HG03097 (cell line): ENCODE measurements around the gene ECE2.
A peak's percentile ranks its signal among the peaks of the same experiment; 100 is the strongest.
"Not testable (repeated sequence)": the region's sequence is repeated elsewhere in the genome, so short reads cannot be mapped to it uniquely, and the experiment has no call there.

Experiments
- ATAC-seq: cut with Tn5 transposase; IDR thresholded peaks from one replicate; pipeline ENCODE4 v1.9.1; 2021; ENCODE audit not compliant: unreplicated experiment, low FRiP score

ECE2 gene

DNA sequence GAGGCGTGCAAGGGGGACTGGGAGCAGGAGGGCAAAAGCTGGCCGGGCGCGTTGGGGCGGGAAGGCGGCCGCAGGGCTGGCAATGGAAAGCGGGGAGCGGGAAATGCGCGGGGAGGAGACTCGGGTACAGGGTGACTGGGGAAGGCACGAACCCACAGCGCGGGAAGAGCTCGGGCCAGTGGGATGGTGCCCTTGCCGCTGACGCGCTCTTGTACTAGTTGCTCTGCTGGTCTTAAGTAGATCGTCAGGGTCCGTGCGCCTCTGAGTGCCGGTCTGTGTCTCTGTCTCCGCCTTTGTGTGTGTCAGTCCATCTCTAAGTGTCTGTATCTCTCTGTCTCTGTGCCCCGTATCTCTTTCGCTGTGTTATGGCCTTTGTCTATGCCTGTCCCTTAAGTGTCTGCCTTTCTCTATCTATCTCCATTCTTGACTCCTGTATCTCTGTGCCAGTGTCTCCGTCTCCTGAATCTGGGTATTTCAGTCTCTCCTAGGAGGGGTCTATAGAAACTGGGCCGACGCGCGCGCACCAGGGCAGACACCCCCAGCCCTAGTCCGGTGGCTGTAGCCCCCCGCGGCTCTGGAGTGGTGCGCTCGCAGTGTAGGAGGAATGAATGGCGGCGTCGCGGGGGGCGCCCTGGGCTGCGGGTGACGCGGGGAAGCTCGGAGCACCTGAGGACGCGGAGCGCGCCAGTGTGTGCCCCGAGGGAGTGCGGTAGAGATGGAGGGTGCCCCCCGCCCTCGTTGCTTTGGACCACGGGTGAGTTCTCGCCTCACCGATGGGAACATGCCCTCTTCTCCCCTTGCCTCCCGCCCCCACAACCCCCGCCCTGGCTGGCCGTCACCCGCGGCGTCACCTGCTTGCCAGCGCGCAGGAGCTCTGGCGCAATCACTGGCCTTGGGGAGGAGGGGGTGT lies 13.7 kb upstream of the ECE2 start:
- no peak for ATAC-seq

GRCh38 chr3:184262764-184263179 lies 13.1 kb upstream of the ECE2 start:
- no peak for ATAC-seq

- not testable (repeated sequence) for ATAC-seq
Observed at GRCh38 chr3:184267249-184267648, 8.6 kb upstream of the ECE2 start.

- no peak for ATAC-seq
Observed at GRCh38 chr3:184272269-184272668, 3.6 kb upstream of the ECE2 start.

DNA sequence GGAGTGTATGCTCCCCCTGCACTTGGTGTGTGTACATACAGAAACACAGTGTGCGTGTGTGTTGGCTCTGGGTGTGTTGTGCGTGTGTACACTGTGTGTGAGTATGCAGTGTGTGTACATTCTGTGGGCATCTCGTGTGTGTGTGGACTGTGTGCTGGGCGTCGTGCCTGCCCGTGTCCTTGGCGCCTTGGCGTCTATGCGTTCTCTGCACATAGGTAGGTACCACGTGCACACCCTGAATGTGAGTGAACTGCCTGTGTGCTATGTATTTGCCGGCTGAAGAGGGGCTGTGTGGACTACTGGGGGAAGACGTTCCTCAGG lies 481 bp upstream of the ECE2 start:
- no peak for ATAC-seq

DNA sequence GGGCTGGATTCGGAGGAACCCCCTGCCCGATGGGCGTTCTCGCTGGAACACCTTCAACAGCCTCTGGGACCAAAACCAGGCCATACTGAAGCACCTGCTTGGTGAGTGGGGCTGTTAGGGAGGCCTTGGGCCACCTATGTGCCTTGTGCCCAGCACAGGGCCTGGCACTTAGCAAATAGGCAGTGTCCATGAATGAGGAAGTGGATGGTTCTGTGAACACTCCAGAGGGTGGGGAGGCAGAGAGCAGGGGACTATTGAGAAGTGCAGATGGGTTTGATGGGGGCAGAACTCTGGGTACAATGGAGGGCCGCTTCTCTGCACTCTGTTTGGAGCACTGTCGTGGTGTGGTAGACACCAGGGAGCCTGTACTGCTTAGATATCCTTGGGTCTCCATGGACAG lies 1.5 kb downstream of the ECE2 start:
- no peak for ATAC-seq

GRCh38 chr3:184282941-184283340 lies 7.1 kb downstream of the ECE2 start:
- no peak for ATAC-seq

GRCh38 chr3:184283681-184284080 lies 7.9 kb downstream of the ECE2 start:
- ATAC-seq = no peak

DNA sequence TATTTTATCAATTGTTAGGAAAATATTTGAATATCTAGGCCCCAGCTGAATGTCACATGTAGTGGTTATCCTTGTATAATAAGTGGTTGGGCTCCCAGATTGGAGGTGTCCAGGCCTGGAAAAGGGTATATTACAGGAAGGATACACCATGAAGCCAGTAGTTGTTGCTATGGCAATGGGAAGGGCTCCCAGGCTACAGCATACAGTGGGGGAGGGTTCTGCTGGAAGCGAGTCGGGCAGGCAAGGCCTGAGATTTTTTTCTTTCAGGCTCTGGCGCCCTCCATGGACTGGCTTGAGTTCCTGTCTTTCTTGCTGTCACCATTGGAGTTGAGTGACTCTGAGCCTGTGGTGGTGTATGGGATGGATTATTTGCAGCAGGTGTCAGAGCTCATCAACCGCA lies 8.9 kb downstream of the ECE2 start:
- no peak for ATAC-seq

- ATAC-seq = no peak
Observed at GRCh38 chr3:184289426-184289938, 13.7 kb downstream of the ECE2 start.

GRCh38 chr3:184290331-184290730 lies 14.5 kb downstream of the ECE2 start:
- no peak for ATAC-seq

- no peak for ATAC-seq
Observed at GRCh38 chr3:184291044-184291737, 15.4 kb downstream of the ECE2 start.

DNA sequence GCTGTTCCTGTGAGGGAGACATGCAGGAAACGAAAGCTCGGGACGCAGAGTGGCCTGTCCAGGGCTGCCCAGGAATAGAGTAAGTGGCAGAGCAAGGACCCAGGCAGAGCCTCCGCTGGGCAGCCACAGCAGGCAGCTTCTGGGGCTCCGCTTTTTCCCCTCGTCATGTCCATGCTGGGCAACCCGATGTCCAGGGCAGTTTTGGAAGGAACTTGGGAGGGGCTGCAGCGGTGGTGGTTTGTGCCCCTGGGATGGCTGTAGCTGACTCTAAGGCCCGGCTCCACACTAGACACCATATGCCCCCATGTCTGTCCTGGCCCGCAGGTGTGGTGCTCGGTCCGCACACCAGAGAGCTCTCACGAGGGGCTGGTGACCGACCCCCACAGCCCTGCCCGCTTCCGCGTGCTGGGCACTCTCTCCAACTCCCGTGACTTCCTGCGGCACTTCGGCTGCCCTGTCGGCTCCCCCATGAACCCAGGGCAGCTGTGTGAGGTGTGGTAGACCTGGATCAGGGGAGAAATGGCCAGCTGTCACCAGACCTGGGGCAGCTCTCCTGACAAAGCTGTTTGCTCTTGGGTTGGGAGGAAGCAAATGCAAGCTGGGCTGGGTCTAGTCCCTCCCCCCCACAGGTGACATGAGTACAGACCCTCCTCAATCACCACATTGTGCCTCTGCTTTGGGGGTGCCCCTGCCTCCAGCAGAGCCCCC lies 16.1 kb downstream of the ECE2 start:
- no peak for ATAC-seq

- ATAC-seq = no peak
Observed at GRCh38 chr3:184295771-184296170, 19.9 kb downstream of the ECE2 start.

- ATAC-seq = no peak
Observed at GRCh38 chr3:184296616-184297015, 20.8 kb downstream of the ECE2 start.

GRCh38 chr3:184298759-184299487 lies 23.1 kb downstream of the ECE2 start, which contains the start of gene PSMD2:
Gene PSMD2 (plus strand): TSS chr3:184299241. CDS start chr3:184299267, 26 bp downstream.
- peak; percentile 91 for ATAC-seq

GRCh38 chr3:184299488-184300377 lies 23.9 kb downstream of the ECE2 start:
- ATAC-seq = no peak

DNA sequence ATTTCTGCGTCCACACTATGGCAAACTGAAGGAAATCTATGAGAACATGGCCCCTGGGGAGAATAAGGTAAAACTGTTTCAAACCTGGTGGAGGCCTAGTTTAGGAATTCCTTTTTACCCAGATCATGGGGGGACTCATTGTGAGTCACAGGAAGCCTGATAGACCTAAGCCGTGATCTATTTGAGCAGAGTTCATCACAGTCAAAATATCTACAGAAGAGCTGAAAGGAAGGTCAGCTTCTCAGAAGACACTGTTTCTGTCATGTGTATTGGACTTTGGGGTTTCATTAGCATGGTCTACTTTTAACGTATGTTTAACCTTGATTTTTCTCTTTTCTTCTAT lies 24.5 kb downstream of the ECE2 start:
- ATAC-seq = no peak

- no peak for ATAC-seq
Observed at GRCh38 chr3:184305577-184305976, 29.8 kb downstream of the ECE2 start.
